GM12875 (cell line): ENCODE measurements around the gene GPR143.

Experiments used
- H3K4me3 ChIP-seq: one replicate; pipeline ENCODE4 v1.5.1; 2011; ENCODE audit warnings: low read depth, low read length, control low read depth
- TF ChIP-seq, protein P1 (sequence below): IDR thresholded peaks from 2 replicates; pipeline ENCODE4 v1.5.1; 2011; ENCODE audit warnings: low read depth, mild to moderate bottlenecking, control low read depth, inconsistent platforms, low read length, moderate library complexity, borderline replicate concordance; ENCODE audit not compliant: insufficient read depth

GPR143 gene

DNA sequence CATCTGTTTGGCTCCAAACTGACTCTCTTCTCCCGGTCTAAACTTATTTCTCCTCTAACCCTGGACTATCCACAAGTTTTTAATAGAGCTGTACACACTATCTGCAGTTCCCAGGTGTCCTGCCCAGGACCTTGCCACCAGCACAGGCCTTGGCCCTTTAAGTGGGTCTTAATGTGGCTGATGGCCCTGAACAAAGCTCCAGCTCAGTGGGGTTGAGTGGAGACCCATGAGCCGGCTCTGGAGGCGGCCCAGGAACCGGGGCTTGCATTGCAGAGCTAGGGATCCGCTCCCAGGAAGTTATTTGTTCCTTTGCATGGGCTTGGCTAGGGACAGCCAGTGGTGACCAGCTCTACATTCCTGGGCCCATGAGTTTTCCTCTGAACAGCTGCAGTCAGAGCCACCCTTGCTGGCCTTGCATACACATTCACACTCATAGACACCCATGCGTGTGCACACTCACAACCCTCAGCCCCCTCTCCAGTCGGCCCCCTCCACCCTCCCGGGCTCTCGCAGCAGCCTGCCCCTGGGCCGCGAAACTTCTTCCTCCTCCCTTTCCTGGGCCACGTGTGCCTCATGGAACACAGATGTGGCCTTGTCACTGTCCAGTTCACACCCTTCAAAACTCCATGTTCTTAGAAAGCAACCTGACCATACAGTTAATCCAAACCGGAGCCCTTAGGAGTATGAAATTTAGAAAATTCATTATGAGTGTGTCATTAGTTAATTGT lies 58.2 kb downstream of the GPR143 start:
- no peak overlapping the region for H3K4me3 ChIP-seq
- TF ChIP-seq, protein P1, sequence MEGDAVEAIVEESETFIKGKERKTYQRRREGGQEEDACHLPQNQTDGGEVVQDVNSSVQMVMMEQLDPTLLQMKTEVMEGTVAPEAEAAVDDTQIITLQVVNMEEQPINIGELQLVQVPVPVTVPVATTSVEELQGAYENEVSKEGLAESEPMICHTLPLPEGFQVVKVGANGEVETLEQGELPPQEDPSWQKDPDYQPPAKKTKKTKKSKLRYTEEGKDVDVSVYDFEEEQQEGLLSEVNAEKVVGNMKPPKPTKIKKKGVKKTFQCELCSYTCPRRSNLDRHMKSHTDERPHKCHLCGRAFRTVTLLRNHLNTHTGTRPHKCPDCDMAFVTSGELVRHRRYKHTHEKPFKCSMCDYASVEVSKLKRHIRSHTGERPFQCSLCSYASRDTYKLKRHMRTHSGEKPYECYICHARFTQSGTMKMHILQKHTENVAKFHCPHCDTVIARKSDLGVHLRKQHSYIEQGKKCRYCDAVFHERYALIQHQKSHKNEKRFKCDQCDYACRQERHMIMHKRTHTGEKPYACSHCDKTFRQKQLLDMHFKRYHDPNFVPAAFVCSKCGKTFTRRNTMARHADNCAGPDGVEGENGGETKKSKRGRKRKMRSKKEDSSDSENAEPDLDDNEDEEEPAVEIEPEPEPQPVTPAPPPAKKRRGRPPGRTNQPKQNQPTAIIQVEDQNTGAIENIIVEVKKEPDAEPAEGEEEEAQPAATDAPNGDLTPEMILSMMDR = no peak

DNA sequence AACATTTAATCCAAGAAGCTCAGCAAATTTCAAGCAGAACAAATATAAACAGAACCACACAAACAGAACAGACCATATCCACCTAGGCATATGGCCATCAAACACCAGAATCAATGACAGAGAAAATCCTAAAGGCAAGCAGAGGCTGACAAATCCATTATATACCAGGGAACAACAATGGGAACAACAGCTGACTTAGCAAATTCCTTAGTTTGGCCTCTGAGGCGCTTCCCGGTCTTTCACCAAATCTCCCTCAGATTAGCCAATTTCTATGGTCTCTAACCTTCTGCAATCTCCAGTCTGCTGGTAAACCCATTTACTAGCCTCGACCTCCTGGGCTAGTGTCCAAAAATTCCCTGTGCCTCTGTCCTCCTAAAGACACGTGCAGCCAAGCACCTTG lies 59.2 kb downstream of the GPR143 start:
- no peak overlapping the region for H3K4me3 ChIP-seq
- TF ChIP-seq, protein P1 = no peak

DNA sequence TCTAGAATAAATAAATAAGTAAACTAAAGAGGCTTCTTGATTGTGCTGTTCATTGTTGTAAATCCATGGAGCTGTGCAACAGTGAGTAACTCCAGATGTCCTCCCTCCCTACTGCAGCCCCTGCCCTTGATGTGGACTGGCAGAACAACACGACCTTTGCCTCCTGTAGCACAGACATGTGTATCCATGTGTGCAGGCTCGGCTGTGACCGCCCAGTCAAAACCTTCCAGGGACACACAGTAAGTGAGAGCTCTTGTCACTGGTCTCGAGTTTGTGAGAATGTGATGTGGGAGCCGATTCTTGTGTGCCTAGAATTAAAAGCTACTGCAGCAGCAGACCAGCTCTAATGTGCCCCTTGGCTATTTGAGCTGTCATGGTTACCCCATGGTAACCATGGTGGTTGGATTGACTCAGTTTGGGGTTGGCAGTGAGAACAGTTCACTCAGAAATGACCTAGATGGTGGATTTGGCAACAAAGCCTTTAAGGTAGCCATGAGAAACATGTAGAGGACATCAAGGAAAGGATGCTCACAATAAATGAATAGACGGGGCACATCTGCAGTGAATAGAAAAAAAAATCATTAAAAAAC lies 60.7 kb downstream of the GPR143 start:
- TF ChIP-seq, protein P1 = no peak

DNA sequence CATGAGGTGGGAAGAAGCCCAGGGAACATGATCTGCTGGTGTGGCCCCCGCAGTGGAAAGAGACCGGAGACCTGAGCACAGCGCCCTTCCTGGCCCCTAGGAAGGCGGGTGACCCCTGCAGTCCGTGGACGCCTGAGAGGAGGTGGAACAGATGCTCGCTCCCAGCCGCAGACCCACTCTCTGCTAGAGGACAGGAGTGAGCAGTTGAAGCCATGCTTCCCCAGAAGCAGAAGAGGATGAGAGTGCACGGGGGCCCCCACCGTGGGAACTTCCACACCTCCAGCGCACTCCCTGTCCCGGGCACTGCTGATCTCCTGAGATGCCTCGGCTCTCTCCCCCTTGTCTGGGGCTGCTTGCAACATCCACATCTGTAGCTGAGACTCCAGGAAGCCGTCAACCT lies 62.2 kb downstream of the GPR143 start:
- no peak overlapping the region for H3K4me3 ChIP-seq
- TF ChIP-seq, protein P1 = no peak

More for the DNA sequence above, 60.7 kb downstream of the GPR143 start:
- H3K4me3 ChIP-seq = no peak overlapping the region

DNA sequence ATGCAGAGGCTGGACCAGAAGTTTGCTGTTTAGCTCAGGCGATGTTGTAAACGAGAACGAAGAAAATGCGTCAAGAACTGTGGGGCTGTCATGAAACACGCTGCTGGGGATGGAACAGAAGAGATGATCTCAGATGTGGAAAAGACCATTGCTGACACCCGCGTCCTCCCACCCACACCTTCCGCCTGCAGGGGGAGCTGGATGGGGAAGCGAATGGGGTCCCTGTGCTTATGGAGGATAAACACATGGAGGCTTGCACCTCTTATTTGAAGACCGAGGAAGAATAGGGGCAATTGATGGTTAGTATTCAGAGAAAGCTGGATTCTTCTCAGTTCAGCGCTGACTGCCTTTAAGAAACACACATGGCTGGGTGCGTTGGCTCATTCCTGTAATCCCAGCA lies 63.9 kb downstream of the GPR143 start:
- H3K4me3 ChIP-seq = no peak overlapping the region
- TF ChIP-seq, protein P1 = no peak

DNA sequence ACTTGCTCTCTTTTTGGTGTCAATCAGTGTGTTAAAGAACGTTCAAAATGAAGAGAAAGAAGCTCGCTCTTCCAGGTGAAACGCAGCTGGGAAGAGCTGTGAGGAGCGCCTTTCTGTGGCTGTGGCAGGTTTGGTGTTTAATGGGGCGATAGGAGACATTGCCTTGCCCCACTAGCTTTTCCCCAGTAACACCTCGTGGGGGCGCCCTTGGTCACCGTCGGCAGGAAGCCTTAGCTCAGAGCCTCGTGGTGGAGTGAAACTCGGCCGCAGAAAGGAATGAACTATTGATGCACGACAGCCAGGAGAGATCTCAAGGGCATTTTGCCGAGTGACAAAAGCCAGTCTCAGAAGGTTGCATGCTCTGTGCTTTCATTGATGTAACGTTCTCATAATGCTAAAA lies 65.1 kb downstream of the GPR143 start:
- TF ChIP-seq, protein P1 = no peak
- no peak overlapping the region for H3K4me3 ChIP-seq

DNA sequence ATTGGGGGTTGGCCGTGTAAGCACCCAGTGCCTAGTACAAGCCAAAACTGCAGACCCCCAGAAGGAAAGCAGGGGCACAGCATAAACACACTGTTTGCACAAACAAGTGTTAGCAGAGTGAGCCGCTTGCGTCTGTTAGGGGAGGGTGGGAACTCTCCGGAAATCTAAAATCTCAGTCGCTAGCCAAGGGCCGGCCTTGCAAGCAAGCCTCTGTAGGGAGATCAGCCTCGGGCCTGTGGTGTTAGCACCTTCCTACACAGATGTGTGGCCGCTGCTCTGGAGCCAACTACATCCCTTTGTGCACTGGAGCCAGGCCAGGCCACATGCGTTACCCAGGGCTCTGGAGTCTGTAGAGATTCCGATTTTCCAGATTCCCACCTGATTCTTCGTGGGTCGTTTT lies 67.1 kb downstream of the GPR143 start:
- TF ChIP-seq, protein P1 = no peak
- no peak overlapping the region for H3K4me3 ChIP-seq
